HG03354 (cell line): ENCODE measurements around the gene KCNJ4.
"Not testable (repeated sequence)": the region's sequence is repeated elsewhere in the genome, so short reads cannot be mapped to it uniquely, and the experiment has no call there.

Experiments
- ATAC-seq: cut with Tn5 transposase; IDR thresholded peaks from one replicate; pipeline ENCODE4 v1.9.1; 2021; ENCODE audit warnings: mild to moderate bottlenecking; ENCODE audit not compliant: unreplicated experiment, poor library complexity, severe bottlenecking

KCNJ4 gene

GRCh38 chr22:38416621-38417251, 38.3 kb downstream of the KCNJ4 start:
- no peak for ATAC-seq

GRCh38 chr22:38415561-38416321, 39.3 kb downstream of the KCNJ4 start:
- ATAC-seq, result no peak

GRCh38 chr22:38415046-38415445, 40.0 kb downstream of the KCNJ4 start:
- ATAC-seq, result no peak

- no peak for ATAC-seq
These were observed 41.0 kb downstream of the KCNJ4 start for GRCh38 chr22:38414009-38414395.

- ATAC-seq, result no peak
These were observed 41.7 kb downstream of the KCNJ4 start for GRCh38 chr22:38413085-38414008.

- ATAC-seq, result no peak
These were observed 42.4 kb downstream of the KCNJ4 start for GRCh38 chr22:38412435-38413084.

GRCh38 chr22:38411016-38411415, 44.0 kb downstream of the KCNJ4 start:
- no peak for ATAC-seq

- not testable (repeated sequence) for ATAC-seq
These were observed 45.1 kb downstream of the KCNJ4 start for GRCh38 chr22:38409916-38410315.

- ATAC-seq, result no peak
These were observed 48.4 kb downstream of the KCNJ4 start for GRCh38 chr22:38406617-38407016.

GRCh38 chr22:38404419-38404818, 50.6 kb downstream of the KCNJ4 start:
- ATAC-seq, result no peak

GRCh38 chr22:38403812-38404211, 51.2 kb downstream of the KCNJ4 start:
- ATAC-seq, result no peak

- no peak for ATAC-seq
These were observed 52.8 kb downstream of the KCNJ4 start for GRCh38 chr22:38402204-38402603.

GRCh38 chr22:38401336-38402084, 53.5 kb downstream of the KCNJ4 start:
- ATAC-seq, result no peak

- ATAC-seq, result not testable (repeated sequence)
These were observed 54.7 kb downstream of the KCNJ4 start for GRCh38 chr22:38400256-38400655.

GRCh38 chr22:38398609-38399461, 56.2 kb downstream of the KCNJ4 start:
- peak; percentile 65 for ATAC-seq

GRCh38 chr22:38398181-38398608, 56.8 kb downstream of the KCNJ4 start:
- ATAC-seq, result peak; percentile 38

- ATAC-seq, result peak; percentile 32
These were observed 57.6 kb downstream of the KCNJ4 start for GRCh38 chr22:38397189-38398085.
